H9 (cell line): Measurements from ENCODE around the gene CNGB1. TPM values are rescaled to one million over a fixed set of nuclear protein-coding genes. Genes with fewer than 3 reads are reported as not detected.

Source experiments
- DNase-seq: peaks from one replicate; pipeline ENCODE4 v3.0.0-alpha.2; 2017
- H2AFZ ChIP-seq: one replicate; pipeline ENCODE4 v1.6.1; 2013; ENCODE audit warnings: mild to moderate bottlenecking, low read length, control low read depth, moderate library complexity
- H2AK5ac ChIP-seq: 2 replicates; pipeline ENCODE4 v1.6.1; 2013; ENCODE audit warnings: low read length, control low read depth, mixed read lengths; ENCODE audit not compliant: insufficient read length
- H2BK120ac ChIP-seq: one replicate; pipeline ENCODE4 v1.6.1; 2013; ENCODE audit warnings: low read depth, mild to moderate bottlenecking, low read length, control low read depth, inconsistent platforms; ENCODE audit not compliant: poor library complexity, severe bottlenecking
- H2BK12ac ChIP-seq: 2 replicates; pipeline ENCODE4 v1.6.1; 2013; ENCODE audit warnings: low read length, control low read depth, mixed read lengths, low read depth; ENCODE audit not compliant: insufficient read length
- H2BK15ac ChIP-seq: 2 replicates; pipeline ENCODE4 v1.6.1; 2013; ENCODE audit warnings: low read depth, low read length, control low read depth
- H2BK20ac ChIP-seq: one replicate; pipeline ENCODE4 v1.6.1; 2013; ENCODE audit warnings: low read depth, mild to moderate bottlenecking, low read length, control low read depth, inconsistent platforms; ENCODE audit not compliant: poor library complexity, severe bottlenecking
- H2BK5ac ChIP-seq: 2 replicates; pipeline ENCODE4 v1.6.1; 2013; ENCODE audit warnings: low read length, control low read depth, mixed read lengths; ENCODE audit not compliant: insufficient read length
- H3K14ac ChIP-seq: 2 replicates; pipeline ENCODE4 v1.6.1; 2013; ENCODE audit warnings: low read length, control low read depth; ENCODE audit not compliant: insufficient read depth
- H3K18ac ChIP-seq: 2 replicates; pipeline ENCODE4 v1.6.1; 2013; ENCODE audit warnings: low read depth, mild to moderate bottlenecking, mixed read lengths, low read length, control low read depth; ENCODE audit not compliant: insufficient read length
- H3K23ac ChIP-seq: 2 replicates; pipeline ENCODE4 v1.6.1; 2013; ENCODE audit warnings: low read length, control low read depth, mixed read lengths, low read depth; ENCODE audit not compliant: insufficient read length
- H3K23me2 ChIP-seq: 2 replicates; pipeline ENCODE4 v1.6.1; 2013; ENCODE audit warnings: low read depth, mild to moderate bottlenecking, mixed read lengths, low read length, control low read depth; ENCODE audit not compliant: insufficient read length, poor library complexity, severe bottlenecking
- H3K27ac ChIP-seq: 2 replicates; pipeline ENCODE4 v1.5.1; 2013; ENCODE audit warnings: low read length, control low read depth, mixed read lengths, low read depth; ENCODE audit not compliant: insufficient read length
- H3K27me3 ChIP-seq: 2 replicates; pipeline ENCODE4 v1.6.1; 2013; ENCODE audit warnings: low read length, control low read depth, inconsistent platforms; ENCODE audit not compliant: insufficient read depth
- H3K4ac ChIP-seq: 2 replicates; pipeline ENCODE4 v1.6.1; 2013; ENCODE audit warnings: low read depth, mild to moderate bottlenecking, control low read depth, inconsistent platforms, low read length, moderate library complexity
- H3K4me1 ChIP-seq: 2 replicates; pipeline ENCODE4 v1.6.1; 2013; ENCODE audit warnings: low read length, control low read depth, inconsistent platforms; ENCODE audit not compliant: insufficient read depth
- H3K4me2 ChIP-seq: 2 replicates; pipeline ENCODE4 v1.6.1; 2013; ENCODE audit warnings: low read length, control low read depth, mixed read lengths; ENCODE audit not compliant: insufficient read length, insufficient read depth
- H3K56ac ChIP-seq: 2 replicates; pipeline ENCODE4 v1.6.1; 2013; ENCODE audit warnings: low read depth, mild to moderate bottlenecking, mixed read lengths, low read length, control low read depth; ENCODE audit not compliant: insufficient read length
- H3K79me1 ChIP-seq: 2 replicates; pipeline ENCODE4 v1.6.1; 2013; ENCODE audit warnings: low read depth, mild to moderate bottlenecking, moderate library complexity, low read length, control low read depth, inconsistent platforms; ENCODE audit not compliant: insufficient read depth, poor library complexity, severe bottlenecking
- H3K79me2 ChIP-seq: 2 replicates; pipeline ENCODE4 v1.6.1; 2013; ENCODE audit warnings: low read length, control low read depth, inconsistent platforms; ENCODE audit not compliant: insufficient read depth
- H3K9ac ChIP-seq: 2 replicates; pipeline ENCODE4 v1.6.1; 2013; ENCODE audit warnings: low read length, control low read depth, mixed read lengths; ENCODE audit not compliant: insufficient read length; ENCODE audit errors: extremely low read depth
- H3K9me3 ChIP-seq: one replicate; pipeline ENCODE4 v1.6.1; 2013; ENCODE audit warnings: low read depth, low read length, inconsistent platforms; ENCODE audit not compliant: control insufficient read depth
- H3T11ph ChIP-seq: one replicate; pipeline ENCODE4 v1.6.1; 2013; ENCODE audit warnings: mild to moderate bottlenecking, low read length, control low read depth, inconsistent platforms
- H4K20me1 ChIP-seq: one replicate; pipeline ENCODE4 v1.6.1; 2013; ENCODE audit not compliant: control insufficient read depth, insufficient read length, insufficient read depth
- H4K5ac ChIP-seq: 2 replicates; pipeline ENCODE4 v1.6.1; 2013; ENCODE audit warnings: low read depth, mild to moderate bottlenecking, mixed read lengths, low read length, control low read depth; ENCODE audit not compliant: insufficient read length
- H4K8ac ChIP-seq: replicated peaks from 2 replicates; pipeline ENCODE4 v1.6.1; 2013; ENCODE audit warnings: low read length, control low read depth, mixed read lengths, low read depth; ENCODE audit not compliant: insufficient read length
- H4K91ac ChIP-seq: 2 replicates; pipeline ENCODE4 v1.6.1; 2013; ENCODE audit warnings: low read depth, mild to moderate bottlenecking, moderate library complexity, mixed read lengths, low read length, control low read depth; ENCODE audit not compliant: insufficient read length
- H3K27ac Mint-ChIP-seq, 3 experiments: 2 replicates in 2 of 3; 3 replicates in 1 of 3; pipeline ENCODE4 v1.8.0; 2020 to 2021; ENCODE audit warnings: mixed read lengths in 3 of 3, mild to moderate bottlenecking in 1 of 3, moderate library complexity in 1 of 3
- H3K27me3 Mint-ChIP-seq: 2 replicates; pipeline ENCODE4 v1.8.0; 2021; ENCODE audit warnings: low read depth, mild to moderate bottlenecking, moderate library complexity, mixed read lengths
- H3K36me3 Mint-ChIP-seq, 3 experiments: 2 replicates in 2 of 3; 3 replicates in 1 of 3; pipeline ENCODE4 v1.8.0; 2020 to 2021; ENCODE audit warnings: low read depth in 3 of 3, mixed read lengths in 3 of 3; ENCODE audit not compliant: insufficient read depth in 1 of 3
- H3K4me1 Mint-ChIP-seq, 2 experiments: 2 replicates each; pipeline ENCODE4 v1.8.0; 2020; ENCODE audit warnings: mixed read lengths in 2 of 2
- H3K4me3 Mint-ChIP-seq, 2 experiments: 2 replicates in 1 of 2; 3 replicates in 1 of 2; pipeline ENCODE4 v1.8.0; 2020 to 2021; ENCODE audit warnings: mild to moderate bottlenecking in 2 of 2, mixed read lengths in 2 of 2, moderate library complexity in 1 of 2
- H3K9me3 Mint-ChIP-seq, 2 experiments: 2 replicates in 1 of 2; 3 replicates in 1 of 2; pipeline ENCODE4 v1.8.0; 2020; ENCODE audit warnings: mild to moderate bottlenecking in 2 of 2, mixed read lengths in 2 of 2, moderate library complexity in 1 of 2
- CTCF ChIP-seq: fragments of 200-600 bp; sonication (generic); conservative IDR thresholded peaks from 3 replicates; pipeline ENCODE4 v1.8.0; 2021; ENCODE audit warnings: antibody characterized with exemption, mild to moderate bottlenecking
- WGBS: extraction: QIAGEN DNeasy Blood & Tissue Kit; methylation state at CpG from one replicate; pipeline ENCODE4 v1.1.7; 2013; ENCODE audit warnings: missing lambda C conversion rate, low lambda C conversion rate, mixed read lengths; ENCODE audit not compliant: insufficient read length; ENCODE audit errors: extremely low coverage; 5-methylcytosine and 5-hydroxymethylcytosine counted together
- total RNA-seq: library from RNA; stranded (reverse); gene quantifications from 2 replicates; pipeline ENCODE4 v1.2.1, GENCODE V29; 2021

Gene CNGB1
- total RNA-seq, 1 experiment from 2014 or later = not detected

GRCh38 chr16:57878586-57878985, 92.3 kb downstream of the CNGB1 start:
- no peak overlapping the region for H3K4me2 ChIP-seq
- no peak overlapping the region for H2BK20ac ChIP-seq
- H3K14ac ChIP-seq = no peak overlapping the region
- H2BK5ac ChIP-seq = no peak overlapping the region
- no peak overlapping the region for H3K18ac ChIP-seq
- H3K9me3 ChIP-seq = no peaks in the 10 kb centered on the region
- H3K27me3 ChIP-seq = no peaks in the 10 kb centered on the region
- Mint-ChIP-seq H3K9me3 (no peaks in the 10 kb centered on the region), H3K36me3 (no peaks in the 10 kb centered on the region), H3K27me3 (no peaks in the 10 kb centered on the region; the same call in 1 of the 2 replicates), H3K4me1 (peaks cover 5 to 15% of the 10 kb centered on the region in 2 experiments), H3K27ac (no peak overlapping the region), H3K4me3 (no peak overlapping the region)
- no peak overlapping the region for H3K56ac ChIP-seq
- no peak overlapping the region for H2BK12ac ChIP-seq
- no peak overlapping the region for H2BK15ac ChIP-seq
- no peaks in the 10 kb centered on the region for H3K79me1 ChIP-seq
- no peak overlapping the region for H3K27ac ChIP-seq
- no peak overlapping the region for H3K23ac ChIP-seq
- no peak overlapping the region for H2BK120ac ChIP-seq
- H3K4ac ChIP-seq = no peak overlapping the region
- WGBS = no CpG with 5 or more reads among the region's 3 CpGs
- no peak overlapping the region for H4K5ac ChIP-seq
- TF ChIP-seq CTCF = no peak
- no peak overlapping the region for H4K8ac ChIP-seq
- no peaks in the 10 kb centered on the region for H3K4me1 ChIP-seq
- H3K23me2 ChIP-seq = no peaks in the 10 kb centered on the region
- H4K20me1 ChIP-seq = no peaks in the 10 kb centered on the region
- H4K91ac ChIP-seq = no peak overlapping the region
- H3K79me2 ChIP-seq = no peaks in the 10 kb centered on the region
- H2AFZ ChIP-seq = no peak overlapping the region
- no peak overlapping the region for H3K9ac ChIP-seq
- no peak overlapping the region for H2AK5ac ChIP-seq
- DNase-seq = no peak
- H3T11ph ChIP-seq = no peak overlapping the region
